ENCODE data around the gene NTN1. TPM values are rescaled to one million over a fixed set of nuclear protein-coding genes. Genes with fewer than 3 reads are reported as not detected.
A peak's percentile ranks its signal among the peaks of the same experiment; 100 is the strongest.

Gene NTN1
- total RNA-seq, 4 donors from 2014 or later, result 15.9 to 31.0 (median 25.0) TPM

DNA sequence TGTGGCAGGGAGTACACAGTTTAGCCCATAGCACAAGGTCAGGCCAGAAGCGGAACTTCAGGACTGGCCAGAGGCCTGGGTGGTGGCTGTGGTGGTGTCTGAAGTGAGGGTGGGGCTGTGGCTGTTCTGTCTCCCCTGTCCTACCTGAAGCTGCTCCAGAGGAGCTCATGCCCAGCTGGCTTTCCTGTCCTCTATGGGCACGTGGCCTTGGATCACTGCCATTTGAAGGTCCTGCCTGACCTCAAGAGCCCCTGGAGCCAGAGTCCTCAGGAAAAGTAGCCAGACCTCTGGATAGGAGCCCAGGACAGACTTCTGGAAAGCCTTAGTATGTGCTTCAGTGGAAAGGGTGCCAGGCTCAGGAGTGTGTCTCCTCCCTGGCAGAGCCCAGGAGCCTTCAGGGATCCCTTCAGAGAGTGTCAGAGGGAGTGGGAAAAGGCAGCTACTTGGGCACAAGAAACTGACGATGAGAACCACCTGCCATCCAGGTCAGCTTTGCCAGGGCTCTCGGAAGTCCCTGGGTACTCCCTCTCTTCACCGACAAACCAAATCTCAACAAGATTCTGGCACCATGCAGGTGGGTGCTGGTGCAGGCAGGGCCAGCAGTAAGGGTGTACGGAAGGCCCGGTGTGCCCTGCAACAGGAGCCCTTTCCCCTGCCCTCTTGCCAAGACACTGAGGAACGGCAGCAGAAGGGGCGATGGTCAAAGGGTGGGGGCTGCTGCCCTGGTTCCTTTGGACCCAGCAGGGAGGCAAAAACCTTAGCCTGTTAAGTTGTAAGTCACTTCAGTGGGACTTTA lies 153.7 kb downstream of the NTN1 start:
- peaks cover 0 to 26% (median 0%) of the 10 kb centered on the region in 4 donors for H3K4me1 ChIP-seq
- no peaks in the 10 kb centered on the region for H3K36me3 ChIP-seq
- 91 to 95% methylated on average over 8 of the region's 9 CpGs for WGBS, 2 donors
- H3K9me3 ChIP-seq, result peaks cover 0 to 15% (median 0%) of the 10 kb centered on the region in 4 donors
- H3K27ac ChIP-seq, result no peak overlapping the region
- no peak for TF ChIP-seq EP300 (IDR thresholded peaks at IDR 0.05)
- no peak for TF ChIP-seq POLR2A (IDR thresholded peaks at IDR 0.05)
- TF ChIP-seq, protein P1, sequence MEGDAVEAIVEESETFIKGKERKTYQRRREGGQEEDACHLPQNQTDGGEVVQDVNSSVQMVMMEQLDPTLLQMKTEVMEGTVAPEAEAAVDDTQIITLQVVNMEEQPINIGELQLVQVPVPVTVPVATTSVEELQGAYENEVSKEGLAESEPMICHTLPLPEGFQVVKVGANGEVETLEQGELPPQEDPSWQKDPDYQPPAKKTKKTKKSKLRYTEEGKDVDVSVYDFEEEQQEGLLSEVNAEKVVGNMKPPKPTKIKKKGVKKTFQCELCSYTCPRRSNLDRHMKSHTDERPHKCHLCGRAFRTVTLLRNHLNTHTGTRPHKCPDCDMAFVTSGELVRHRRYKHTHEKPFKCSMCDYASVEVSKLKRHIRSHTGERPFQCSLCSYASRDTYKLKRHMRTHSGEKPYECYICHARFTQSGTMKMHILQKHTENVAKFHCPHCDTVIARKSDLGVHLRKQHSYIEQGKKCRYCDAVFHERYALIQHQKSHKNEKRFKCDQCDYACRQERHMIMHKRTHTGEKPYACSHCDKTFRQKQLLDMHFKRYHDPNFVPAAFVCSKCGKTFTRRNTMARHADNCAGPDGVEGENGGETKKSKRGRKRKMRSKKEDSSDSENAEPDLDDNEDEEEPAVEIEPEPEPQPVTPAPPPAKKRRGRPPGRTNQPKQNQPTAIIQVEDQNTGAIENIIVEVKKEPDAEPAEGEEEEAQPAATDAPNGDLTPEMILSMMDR (IDR thresholded peaks at IDR 0.05), result no peak
- no peak for DNase-seq (ENCODE audit: low spot score in 2 of 2)
- H3K4me3 ChIP-seq, result no peak overlapping the region
- no peaks in the 10 kb centered on the region for H3K27me3 ChIP-seq

DNA sequence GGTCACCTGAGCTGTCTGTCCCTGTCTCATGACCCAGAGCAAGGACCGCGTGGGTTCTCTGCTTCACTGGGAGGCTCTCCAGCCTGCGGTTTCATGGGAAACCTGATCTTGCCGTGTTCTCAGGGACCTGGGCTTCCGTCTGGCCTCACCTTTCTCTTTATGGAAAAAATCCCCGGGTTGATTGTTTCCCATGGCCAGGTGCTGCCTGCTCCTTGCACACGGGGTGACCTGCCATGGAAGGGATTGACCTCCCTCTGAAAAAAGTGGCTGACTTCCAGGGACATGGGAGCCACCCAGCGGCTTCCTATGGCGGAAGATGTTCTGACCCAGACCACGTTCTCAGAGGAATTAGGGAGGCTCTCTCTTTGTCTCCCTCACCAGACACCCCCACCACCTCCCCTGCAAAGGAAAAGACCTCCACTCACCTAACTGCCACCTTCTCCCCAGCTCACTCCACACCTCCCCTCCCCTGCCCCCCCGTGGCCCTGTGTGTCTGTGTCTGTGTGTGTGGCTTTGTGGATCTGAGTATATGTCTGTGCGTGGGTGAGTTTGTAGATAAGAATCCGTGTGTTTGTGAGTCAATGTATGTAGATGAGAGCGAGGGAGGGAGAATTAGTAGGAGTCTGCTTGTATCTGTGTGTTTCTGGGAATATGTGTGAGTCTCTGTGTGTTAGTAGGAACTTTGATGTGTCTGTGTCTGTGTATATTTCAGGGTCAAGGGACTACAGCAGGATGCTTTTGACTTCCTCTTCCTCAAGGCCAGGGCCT lies 154.6 kb downstream of the NTN1 start:
- H3K4me1 ChIP-seq, result peaks cover 0 to 26% (median 0%) of the 10 kb centered on the region in 4 donors
- no peak overlapping the region for H3K27ac ChIP-seq

DNA sequence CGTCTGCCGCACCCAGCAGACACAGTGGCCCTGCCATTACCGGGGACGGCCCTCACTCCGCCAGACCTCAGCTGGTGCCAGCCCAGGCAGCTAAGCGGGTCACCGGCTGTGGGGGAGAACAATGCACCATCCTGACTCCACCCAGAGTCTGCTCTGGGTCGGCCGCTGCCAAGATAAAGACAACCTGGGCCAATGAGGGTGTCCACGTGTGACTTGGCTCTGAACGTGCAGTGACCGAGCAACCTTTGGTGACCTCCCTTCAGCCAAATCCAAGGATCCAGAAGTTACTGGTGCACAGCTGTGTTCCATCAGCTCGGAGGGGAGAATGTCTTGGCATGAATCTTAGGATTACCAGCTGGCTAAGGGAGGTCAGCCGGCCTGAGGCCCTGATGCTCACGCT lies 155.9 kb downstream of the NTN1 start:
- no peak for TF ChIP-seq POLR2A (IDR thresholded peaks at IDR 0.05)
- TF ChIP-seq, protein P1 (IDR thresholded peaks at IDR 0.05), result no peak
- peak in 1 of 2 donors; percentile 58 for TF ChIP-seq EP300 (IDR thresholded peaks at IDR 0.05)
- no peak overlapping the region for H3K4me3 ChIP-seq
- peaks cover 0 to 26% (median 0%) of the 10 kb centered on the region in 4 donors for H3K4me1 ChIP-seq
- no peaks in the 10 kb centered on the region for H3K27me3 ChIP-seq
- peaks cover 0 to 15% (median 0%) of the 10 kb centered on the region in 4 donors for H3K9me3 ChIP-seq
- H3K27ac ChIP-seq, result peak overlapping the region in 1 of 4 donors; percentile 32
- WGBS, 2 donors, result 63 to 64% methylated on average over 8 to 15 of the region's 15 CpGs
- peak; percentile 56 to 62 for DNase-seq (ENCODE audit: low spot score in 2 of 2)
- H3K36me3 ChIP-seq, result no peaks in the 10 kb centered on the region

More for the DNA sequence above, 154.6 kb downstream of the NTN1 start:
- WGBS, 2 donors, result 80 to 86% methylated on average over 13 to 14 of the region's 14 CpGs
- H3K4me3 ChIP-seq, result no peak overlapping the region
- H3K27me3 ChIP-seq, result no peaks in the 10 kb centered on the region
- H3K9me3 ChIP-seq, result peaks cover 0 to 15% (median 0%) of the 10 kb centered on the region in 4 donors
- TF ChIP-seq, protein P1 (IDR thresholded peaks at IDR 0.05), result no peak
- no peak for TF ChIP-seq POLR2A (IDR thresholded peaks at IDR 0.05)
- TF ChIP-seq EP300 (IDR thresholded peaks at IDR 0.05), result no peak
- DNase-seq (ENCODE audit: low spot score in 2 of 2), result no peak
- H3K36me3 ChIP-seq, result no peaks in the 10 kb centered on the region

- no peak for DNase-seq (ENCODE audit: low spot score in 2 of 2)
- Histone ChIP-seq H3K36me3 (no peaks in the 10 kb centered on the region), H3K4me3 (peak overlapping the region in 1 of 4 donors; percentile 6), H3K27ac (peak overlapping the region in 1 of 4 donors; percentile 52), H3K27me3 (no peaks in the 10 kb centered on the region), H3K9me3 (peaks cover 0 to 15% (median 0%) of the 10 kb centered on the region in 4 donors), H3K4me1 (peaks cover 0 to 26% (median 0%) of the 10 kb centered on the region in 4 donors)
- 48 to 53% methylated on average over 9 of the region's 9 CpGs for WGBS, 2 donors
- TF ChIP-seq, protein P1 (IDR thresholded peaks at IDR 0.05), result no peak
- no peak for TF ChIP-seq EP300 (IDR thresholded peaks at IDR 0.05)
- TF ChIP-seq POLR2A (IDR thresholded peaks at IDR 0.05), result no peak
These were observed 157.0 kb downstream of the NTN1 start for GRCh38 chr17:9178319-9178718.
